Duodenal mucosa (tissue), 2 donors: ENCODE measurements around the gene PAX5.

Experiments used
- H3K27ac ChIP-seq: one replicate; pipeline ENCODE4 v1.7.0; 2013; ENCODE audit warnings: low read depth, low read length
- H3K27me3 ChIP-seq, 2 donors: one replicate each; pipeline ENCODE4 v1.7.0; 2013; ENCODE audit warnings: low read length in 2 of 2, control low read depth in 1 of 2; ENCODE audit not compliant: insufficient read depth in 2 of 2, control insufficient read depth in 1 of 2
- H3K36me3 ChIP-seq, 2 donors: one replicate each; pipeline ENCODE4 v1.7.0; 2013; ENCODE audit warnings: low read length in 2 of 2, control low read depth in 1 of 2; ENCODE audit not compliant: insufficient read depth in 2 of 2, control insufficient read depth in 1 of 2
- H3K4me1 ChIP-seq, 2 donors: one replicate each; pipeline ENCODE4 v1.7.0; 2013; ENCODE audit warnings: low read length in 2 of 2, control low read depth in 1 of 2; ENCODE audit not compliant: insufficient read depth in 2 of 2, control insufficient read depth in 1 of 2
- H3K4me3 ChIP-seq, 2 donors: one replicate each; pipeline ENCODE4 v1.7.0; 2013; ENCODE audit warnings: low read length in 2 of 2, low read depth in 1 of 2
- H3K9ac ChIP-seq, 2 donors: one replicate each; pipeline ENCODE4 v1.7.0; 2013; ENCODE audit warnings: low read length in 2 of 2, low read depth in 1 of 2
- H3K9me3 ChIP-seq, 2 donors: one replicate each; pipeline ENCODE4 v1.7.0; 2013; ENCODE audit warnings: low read length in 2 of 2, control low read depth in 1 of 2; ENCODE audit not compliant: control insufficient read depth in 1 of 2

The PAX5 gene

DNA sequence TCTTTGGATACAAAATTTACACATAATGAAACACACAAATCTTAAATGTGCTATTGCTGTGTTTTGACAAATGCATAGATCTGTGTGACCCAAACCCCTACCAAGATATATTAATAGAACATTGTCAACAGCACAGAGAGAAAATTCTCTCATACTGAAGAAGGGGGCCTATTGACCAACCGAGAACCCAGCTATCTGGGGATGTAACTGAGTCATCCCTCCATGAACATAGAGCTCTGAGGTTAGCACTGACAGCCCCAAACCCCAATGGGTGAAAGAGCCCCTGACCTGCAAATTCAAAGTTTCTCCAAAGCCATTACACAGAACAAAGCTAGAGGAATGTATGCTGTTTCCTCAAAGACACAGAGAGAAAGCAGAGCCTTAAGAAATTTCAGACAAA lies 180.8 kb downstream of the PAX5 start:
- no peak overlapping the region for H3K4me3 ChIP-seq
- H3K9me3 ChIP-seq: no peaks in the 10 kb centered on the region
- H3K4me1 ChIP-seq: no peaks in the 10 kb centered on the region
- no peak overlapping the region for H3K27ac ChIP-seq
- no peaks in the 10 kb centered on the region for H3K36me3 ChIP-seq
- H3K9ac ChIP-seq: no peak overlapping the region
- H3K27me3 ChIP-seq: no peaks in the 10 kb centered on the region

DNA sequence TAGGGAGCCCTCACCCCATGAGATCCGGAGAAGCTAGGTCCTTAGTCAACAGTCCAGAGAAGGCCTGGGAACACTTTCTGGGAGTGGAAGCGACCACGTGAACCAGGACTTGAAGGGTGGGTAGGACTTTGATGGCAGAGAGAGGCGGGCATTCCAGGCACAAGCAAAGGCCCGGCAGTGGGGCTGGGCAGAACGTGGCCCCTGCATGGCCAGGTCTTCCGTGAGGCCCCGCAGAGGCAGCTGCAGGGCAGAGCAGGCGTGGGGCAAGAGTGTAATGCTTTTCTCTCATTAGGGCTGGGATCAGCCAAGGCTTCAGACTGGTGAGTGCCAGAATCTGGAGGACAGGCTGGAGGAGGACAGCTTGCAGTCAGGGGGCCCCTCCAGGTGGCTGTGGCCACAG lies 184.1 kb downstream of the PAX5 start:
- Histone ChIP-seq H3K9me3 (no peaks in the 10 kb centered on the region), H3K27me3 (no peaks in the 10 kb centered on the region), H3K4me1 (no peaks in the 10 kb centered on the region), H3K27ac (no peak overlapping the region), H3K9ac (no peak overlapping the region), H3K4me3 (no peak overlapping the region), H3K36me3 (no peaks in the 10 kb centered on the region)

DNA sequence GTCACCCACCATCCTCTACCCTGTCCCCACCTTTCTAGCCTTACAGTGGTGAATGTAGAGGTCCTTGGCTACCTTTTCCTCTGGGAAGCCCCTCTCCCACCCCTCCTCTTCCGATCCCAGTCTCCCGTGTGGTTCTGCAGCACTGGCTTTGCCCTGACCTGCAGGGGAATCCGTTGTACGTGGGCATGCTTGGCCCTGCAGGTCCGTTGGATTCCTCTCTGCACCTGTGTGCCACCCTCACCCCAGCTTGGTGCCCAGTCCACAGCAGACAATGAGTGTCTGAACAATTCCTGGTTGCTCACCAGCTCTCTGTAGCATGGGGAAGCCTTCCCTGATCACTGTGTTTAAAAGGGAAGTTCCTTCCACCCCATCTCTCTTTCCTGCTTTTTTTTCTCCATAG lies 185.1 kb downstream of the PAX5 start:
- Histone ChIP-seq H3K27me3 (no peaks in the 10 kb centered on the region), H3K27ac (no peak overlapping the region), H3K4me1 (no peaks in the 10 kb centered on the region), H3K36me3 (no peaks in the 10 kb centered on the region), H3K9me3 (no peaks in the 10 kb centered on the region), H3K9ac (no peak overlapping the region), H3K4me3 (no peak overlapping the region)

DNA sequence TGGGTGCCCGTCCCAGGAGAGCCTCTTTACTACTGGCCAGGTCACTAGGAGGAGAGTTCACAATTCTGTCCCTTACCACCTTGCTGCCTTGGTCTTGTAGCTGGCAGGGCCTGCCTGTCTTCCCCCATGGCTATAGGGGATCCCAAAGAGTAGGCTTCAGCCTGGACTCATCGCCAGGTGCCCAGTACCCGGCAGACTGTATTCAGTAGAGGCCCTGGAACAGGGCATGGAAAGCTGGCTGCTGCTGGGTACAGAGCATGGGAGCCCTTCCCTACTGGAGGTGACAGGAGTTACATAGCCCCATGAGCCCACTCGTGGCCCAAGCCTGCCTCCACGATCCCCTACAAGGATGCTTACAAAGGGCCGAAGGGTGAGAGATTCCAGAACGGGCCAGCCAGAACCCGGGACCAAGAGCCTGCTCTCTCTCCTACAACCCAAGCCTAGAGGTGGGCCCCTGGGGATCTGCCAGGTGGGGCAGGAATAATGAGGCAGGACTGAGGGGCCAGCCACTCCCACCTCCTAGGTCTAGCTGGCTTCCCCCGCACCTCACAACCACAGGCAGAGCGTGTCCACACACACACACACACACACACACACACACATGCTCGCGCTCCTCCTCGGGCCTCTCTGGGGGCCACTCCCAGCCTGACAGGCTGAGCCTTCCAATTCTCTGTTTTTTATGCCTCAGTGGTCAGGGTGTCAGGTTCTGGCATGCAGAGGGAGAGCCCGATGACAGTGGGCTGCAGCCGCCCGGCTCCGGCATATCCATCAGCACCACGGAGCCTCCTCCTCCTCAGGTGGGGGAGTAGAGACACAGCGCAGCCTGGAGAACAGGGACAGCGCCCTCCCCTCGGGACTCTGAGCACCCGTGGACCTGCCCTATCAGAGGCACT lies 186.0 kb downstream of the PAX5 start:
- Histone ChIP-seq H3K4me3 (no peak overlapping the region), H3K27me3 (no peaks in the 10 kb centered on the region), H3K4me1 (no peaks in the 10 kb centered on the region), H3K27ac (no peak overlapping the region), H3K9ac (no peak overlapping the region), H3K9me3 (no peaks in the 10 kb centered on the region), H3K36me3 (no peaks in the 10 kb centered on the region)

DNA sequence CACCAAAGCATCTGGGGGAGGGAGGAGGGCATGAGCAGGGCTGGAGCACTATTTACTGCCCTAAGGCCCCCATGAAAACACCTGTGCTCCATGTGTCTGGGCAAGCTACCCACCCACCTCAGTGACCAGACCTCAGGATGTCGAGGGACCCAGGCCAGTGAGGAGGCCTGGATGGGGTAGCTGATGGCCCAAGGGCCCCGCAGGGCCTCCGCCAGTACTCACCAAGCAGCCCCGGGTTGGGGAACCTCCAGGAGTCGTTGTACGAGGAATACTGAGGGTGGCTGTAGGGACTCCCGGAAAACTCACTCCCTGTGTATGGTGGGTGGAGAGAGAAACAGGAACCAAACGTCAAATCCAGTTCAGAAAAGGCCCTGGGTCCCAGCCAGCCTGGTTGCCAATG lies 187.4 kb downstream of the PAX5 start:
- no peak overlapping the region for H3K27ac ChIP-seq
- no peaks in the 10 kb centered on the region for H3K36me3 ChIP-seq
- H3K4me3 ChIP-seq: no peak overlapping the region
- H3K9me3 ChIP-seq: no peaks in the 10 kb centered on the region
- no peak overlapping the region for H3K9ac ChIP-seq
- no peaks in the 10 kb centered on the region for H3K27me3 ChIP-seq
- H3K4me1 ChIP-seq: no peaks in the 10 kb centered on the region

DNA sequence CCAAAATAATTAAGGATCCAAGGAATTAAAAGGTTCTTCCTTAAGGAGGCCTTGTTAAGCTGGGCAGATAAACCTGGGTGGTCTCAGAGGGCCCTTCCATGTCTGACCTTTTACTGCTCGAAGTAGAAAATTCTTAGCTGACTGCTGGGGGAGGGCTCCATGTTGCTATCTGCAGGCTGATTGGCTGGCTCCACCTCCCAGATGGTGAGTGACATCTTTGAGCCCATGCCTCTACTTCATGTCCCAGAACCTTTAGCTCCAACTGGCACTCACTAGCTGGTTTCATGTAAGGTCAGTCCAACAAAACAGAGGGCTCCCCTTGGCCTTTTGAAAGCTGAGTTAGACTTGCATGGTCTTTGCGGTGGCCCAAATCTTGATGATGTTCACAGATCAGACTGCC lies 188.2 kb downstream of the PAX5 start:
- no peak overlapping the region for H3K27ac ChIP-seq
- no peaks in the 10 kb centered on the region for H3K9me3 ChIP-seq
- H3K4me3 ChIP-seq: no peak overlapping the region
- H3K4me1 ChIP-seq: no peaks in the 10 kb centered on the region
- H3K9ac ChIP-seq: no peak overlapping the region
- H3K27me3 ChIP-seq: no peaks in the 10 kb centered on the region
- no peaks in the 10 kb centered on the region for H3K36me3 ChIP-seq

DNA sequence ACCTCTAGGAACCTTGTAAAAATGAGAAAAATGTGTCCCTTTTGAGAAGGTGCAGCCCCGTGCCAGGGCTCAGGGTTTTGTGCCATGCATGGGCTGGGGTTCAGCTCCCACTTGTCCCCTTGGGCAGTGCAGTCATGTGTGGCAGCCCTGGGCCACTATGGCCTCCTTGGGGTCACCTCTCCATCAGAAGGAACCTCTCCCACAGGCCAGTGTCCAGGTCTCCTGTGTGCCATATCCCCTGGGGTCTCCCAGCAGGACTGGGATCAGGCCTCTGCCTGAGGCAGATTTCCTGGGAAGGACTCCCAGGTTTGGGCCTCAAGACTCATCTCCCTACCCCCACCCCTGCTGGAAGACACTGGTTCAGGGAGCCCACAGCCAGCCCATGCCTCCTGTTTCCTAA lies 189.1 kb downstream of the PAX5 start:
- Histone ChIP-seq H3K36me3 (no peaks in the 10 kb centered on the region), H3K4me1 (no peaks in the 10 kb centered on the region), H3K9ac (no peak overlapping the region), H3K27ac (no peak overlapping the region), H3K9me3 (no peaks in the 10 kb centered on the region), H3K4me3 (no peak overlapping the region), H3K27me3 (no peaks in the 10 kb centered on the region)

DNA sequence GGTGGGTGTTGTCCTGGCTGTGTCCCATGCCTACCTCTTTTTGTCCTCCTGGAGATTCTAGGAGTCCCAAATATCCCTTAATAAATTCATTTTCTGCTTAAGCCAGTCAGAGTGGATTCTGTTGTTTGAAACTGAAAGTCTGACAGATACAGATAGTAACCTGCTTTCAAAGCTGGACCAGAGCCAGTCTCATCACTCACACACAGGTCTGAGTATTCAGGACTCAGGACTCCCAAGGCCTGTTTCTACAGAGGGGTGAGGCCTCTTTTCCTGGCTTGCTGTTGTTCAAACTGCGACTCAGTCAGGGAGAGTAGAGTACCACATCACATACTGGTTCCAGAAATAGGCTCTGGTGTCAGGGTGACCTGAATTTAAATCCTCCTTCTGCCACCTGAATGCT lies 190.1 kb downstream of the PAX5 start:
- H3K27me3 ChIP-seq: no peaks in the 10 kb centered on the region
- H3K36me3 ChIP-seq: no peaks in the 10 kb centered on the region
- H3K27ac ChIP-seq: no peak overlapping the region
- no peak overlapping the region for H3K9ac ChIP-seq
- H3K4me3 ChIP-seq: no peak overlapping the region
- H3K4me1 ChIP-seq: no peaks in the 10 kb centered on the region
- no peaks in the 10 kb centered on the region for H3K9me3 ChIP-seq

DNA sequence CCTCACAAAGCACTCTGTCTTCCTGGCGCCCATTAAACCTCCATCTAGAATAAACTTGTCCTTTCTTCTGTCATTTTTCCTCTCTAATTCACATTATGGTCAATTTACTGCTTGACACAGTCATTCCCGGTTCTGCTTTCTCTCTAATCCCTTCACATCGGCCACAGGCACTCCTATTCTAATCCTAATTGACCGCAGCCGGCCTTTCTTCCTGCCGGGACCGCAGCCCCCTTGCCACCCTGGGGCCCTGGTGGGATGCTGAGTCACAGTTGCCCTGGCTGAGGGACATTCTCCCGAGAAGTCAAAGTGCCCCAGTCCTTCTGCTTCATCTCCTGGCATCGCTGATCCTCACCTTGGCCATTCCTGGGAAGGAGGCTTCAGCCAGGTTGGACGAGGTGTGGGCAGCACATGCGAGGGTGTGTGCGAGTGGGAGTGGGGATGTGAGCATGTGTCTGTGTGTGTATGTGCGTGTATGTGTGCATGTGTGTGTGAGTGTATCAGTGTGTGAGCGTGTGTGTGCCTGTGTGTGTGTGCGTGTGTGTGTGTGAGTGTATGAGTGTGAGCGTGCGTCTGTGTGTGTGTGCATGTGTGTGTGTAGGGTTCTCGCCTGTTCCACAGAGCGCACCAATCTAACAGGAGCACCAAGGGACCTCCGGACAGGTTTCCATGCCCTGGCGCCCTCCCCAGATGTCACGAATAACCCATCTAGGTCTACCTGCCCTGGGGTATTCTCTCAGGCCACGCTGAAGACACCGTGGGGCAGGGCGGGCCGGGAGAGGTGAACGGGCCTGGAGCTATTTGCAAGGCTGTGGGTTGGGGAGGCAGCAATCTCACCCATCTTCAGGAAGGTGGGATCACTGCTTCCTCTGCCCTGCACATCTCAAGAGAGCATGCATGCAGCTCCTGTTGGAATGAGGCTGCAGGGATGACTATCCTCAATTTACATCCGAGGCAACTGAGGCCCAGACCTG lies 191.2 kb downstream of the PAX5 start:
- Histone ChIP-seq H3K27ac (no peak overlapping the region), H3K9me3 (no peaks in the 10 kb centered on the region), H3K36me3 (no peaks in the 10 kb centered on the region), H3K9ac (no peak overlapping the region), H3K27me3 (no peaks in the 10 kb centered on the region), H3K4me3 (no peak overlapping the region), H3K4me1 (no peaks in the 10 kb centered on the region)

DNA sequence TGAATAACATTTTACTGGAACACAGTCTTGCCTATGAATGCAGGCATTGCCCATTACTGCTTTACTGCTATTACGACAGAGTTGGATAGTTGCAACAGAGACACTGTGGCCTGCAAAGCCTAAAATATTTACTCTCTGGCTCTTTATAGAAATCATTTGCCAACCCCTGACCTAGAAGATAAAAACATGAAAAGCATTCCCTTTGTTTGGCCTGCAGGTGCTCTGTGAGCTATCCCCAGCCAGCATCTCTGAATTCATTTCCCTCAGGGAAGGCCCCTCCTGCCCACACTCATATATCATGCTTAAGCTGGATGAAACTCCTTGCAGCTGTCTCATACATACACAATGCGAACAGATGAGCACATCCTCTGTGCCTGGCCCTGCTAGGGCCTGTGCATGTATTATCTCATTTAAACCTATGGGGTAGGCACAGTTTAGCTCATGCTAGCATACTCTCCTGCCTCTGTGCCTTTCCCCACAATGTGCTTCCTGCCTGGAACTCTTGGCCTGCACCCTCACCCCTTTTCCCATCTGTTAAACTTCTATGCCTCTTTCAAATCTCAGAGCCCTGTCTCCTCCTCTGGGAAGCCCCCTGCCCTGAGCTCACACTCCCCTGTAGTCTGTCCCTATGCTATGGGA lies 193.1 kb downstream of the PAX5 start:
- Histone ChIP-seq H3K9me3 (no peaks in the 10 kb centered on the region), H3K9ac (no peak overlapping the region), H3K36me3 (no peaks in the 10 kb centered on the region), H3K4me1 (no peaks in the 10 kb centered on the region), H3K27ac (no peak overlapping the region), H3K27me3 (no peaks in the 10 kb centered on the region), H3K4me3 (no peak overlapping the region)
